Hepatocyte (in vitro differentiated cells): ENCODE results near the gene RHEX.

Experiments
- EZH2 ChIP-seq: fragments of 200-600 bp; sonication (generic); IDR thresholded peaks from 2 replicates; pipeline ENCODE4 v1.6.1; 2016; ENCODE audit warnings: antibody characterized with exemption, mild to moderate bottlenecking, borderline replicate concordance
- TF ChIP-seq, protein P1 (sequence below): fragments of 200-600 bp; sonication (generic); IDR thresholded peaks from 2 replicates; pipeline ENCODE4 v1.5.1; 2016; ENCODE audit warnings: antibody characterized with exemption, mild to moderate bottlenecking; ENCODE audit not compliant: poor library complexity

- TF ChIP-seq, protein P1, sequence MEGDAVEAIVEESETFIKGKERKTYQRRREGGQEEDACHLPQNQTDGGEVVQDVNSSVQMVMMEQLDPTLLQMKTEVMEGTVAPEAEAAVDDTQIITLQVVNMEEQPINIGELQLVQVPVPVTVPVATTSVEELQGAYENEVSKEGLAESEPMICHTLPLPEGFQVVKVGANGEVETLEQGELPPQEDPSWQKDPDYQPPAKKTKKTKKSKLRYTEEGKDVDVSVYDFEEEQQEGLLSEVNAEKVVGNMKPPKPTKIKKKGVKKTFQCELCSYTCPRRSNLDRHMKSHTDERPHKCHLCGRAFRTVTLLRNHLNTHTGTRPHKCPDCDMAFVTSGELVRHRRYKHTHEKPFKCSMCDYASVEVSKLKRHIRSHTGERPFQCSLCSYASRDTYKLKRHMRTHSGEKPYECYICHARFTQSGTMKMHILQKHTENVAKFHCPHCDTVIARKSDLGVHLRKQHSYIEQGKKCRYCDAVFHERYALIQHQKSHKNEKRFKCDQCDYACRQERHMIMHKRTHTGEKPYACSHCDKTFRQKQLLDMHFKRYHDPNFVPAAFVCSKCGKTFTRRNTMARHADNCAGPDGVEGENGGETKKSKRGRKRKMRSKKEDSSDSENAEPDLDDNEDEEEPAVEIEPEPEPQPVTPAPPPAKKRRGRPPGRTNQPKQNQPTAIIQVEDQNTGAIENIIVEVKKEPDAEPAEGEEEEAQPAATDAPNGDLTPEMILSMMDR: no peak
- TF ChIP-seq EZH2: no peak
These were observed 3.7 kb upstream of the RHEX start for GRCh38 chr1:206049293-206049692.
